Neural crest cell (in vitro differentiated cells): ENCODE measurements around the gene ORC3. TPM values are rescaled to one million over a fixed set of nuclear protein-coding genes. Genes with fewer than 3 reads are reported as not detected.

Experiments used
- DNase-seq: peaks from one replicate; pipeline ENCODE4 v3.0.0; 2021; ENCODE audit warnings: low read depth, mixed read lengths, low spot score
- H3K27ac Mint-ChIP-seq: one replicate; pipeline ENCODE4 v1.8.0; 2021; ENCODE audit warnings: mild to moderate bottlenecking, mixed read lengths; ENCODE audit not compliant: unreplicated experiment
- H3K27me3 Mint-ChIP-seq: 2 replicates; pipeline ENCODE4 v1.8.0; 2021; ENCODE audit warnings: low read depth, mild to moderate bottlenecking, mixed read lengths
- H3K36me3 Mint-ChIP-seq: 2 replicates; pipeline ENCODE4 v1.8.0; 2021; ENCODE audit warnings: low read depth, mild to moderate bottlenecking, mixed read lengths
- H3K4me1 Mint-ChIP-seq: 2 replicates; pipeline ENCODE4 v1.8.0; 2021; ENCODE audit warnings: mixed read lengths
- H3K4me3 Mint-ChIP-seq: one replicate; pipeline ENCODE4 v1.8.0; 2021; ENCODE audit warnings: mild to moderate bottlenecking, mixed read lengths
- H3K9me3 Mint-ChIP-seq: 2 replicates; pipeline ENCODE4 v1.8.0; 2021; ENCODE audit warnings: mixed read lengths
- CTCF ChIP-seq: fragments of 200-600 bp; sonication (generic); conservative IDR thresholded peaks from 2 replicates; pipeline ENCODE4 v1.5.0; 2021; ENCODE audit warnings: antibody characterized with exemption, mild to moderate bottlenecking
- total RNA-seq: library from RNA; stranded (reverse); gene quantifications from 2 replicates; pipeline ENCODE4 v1.2.1, GENCODE V29; 2021

Gene ORC3
- total RNA-seq, 1 donor from 2014 or later, result 37.3 TPM

GRCh38 chr6:87572021-87572420, 17.9 kb upstream of the ORC3 start:
- H3K36me3 Mint-ChIP-seq, result peaks cover 8% of the 10 kb centered on the region
- no peaks in the 10 kb centered on the region for H3K27me3 Mint-ChIP-seq
- no peaks in the 10 kb centered on the region for H3K9me3 Mint-ChIP-seq
- no peak for DNase-seq
- no peak for TF ChIP-seq CTCF
- H3K27ac Mint-ChIP-seq, result no peak overlapping the region
- peaks cover 17% of the 10 kb centered on the region for H3K4me1 Mint-ChIP-seq
- no peak overlapping the region for H3K4me3 Mint-ChIP-seq

- no peak for TF ChIP-seq CTCF
- H3K27ac Mint-ChIP-seq, result no peak overlapping the region
- peaks cover 8% of the 10 kb centered on the region for H3K36me3 Mint-ChIP-seq
- H3K4me1 Mint-ChIP-seq, result peaks cover 17% of the 10 kb centered on the region
- H3K4me3 Mint-ChIP-seq, result no peak overlapping the region
- no peak for DNase-seq
- H3K9me3 Mint-ChIP-seq, result no peaks in the 10 kb centered on the region
- no peaks in the 10 kb centered on the region for H3K27me3 Mint-ChIP-seq
Observed at GRCh38 chr6:87572883-87573282, 17.1 kb upstream of the ORC3 start.

- Mint-ChIP-seq H3K27ac (no peak overlapping the region), H3K9me3 (no peaks in the 10 kb centered on the region), H3K4me1 (peaks cover 17% of the 10 kb centered on the region), H3K27me3 (no peaks in the 10 kb centered on the region), H3K36me3 (peaks cover 5% of the 10 kb centered on the region), H3K4me3 (no peak overlapping the region)
- no peak for DNase-seq
- no peak for TF ChIP-seq CTCF
Observed at GRCh38 chr6:87573307-87574024, 16.5 kb upstream of the ORC3 start.

- DNase-seq, result no peak
- no peak for TF ChIP-seq CTCF
- Mint-ChIP-seq H3K4me3 (no peak overlapping the region), H3K27ac (no peak overlapping the region), H3K36me3 (peaks cover 5% of the 10 kb centered on the region), H3K9me3 (no peaks in the 10 kb centered on the region), H3K27me3 (no peaks in the 10 kb centered on the region), H3K4me1 (peaks cover 17% of the 10 kb centered on the region)
Observed at GRCh38 chr6:87574237-87574804, 15.6 kb upstream of the ORC3 start.

GRCh38 chr6:87575423-87575822, 14.5 kb upstream of the ORC3 start:
- Mint-ChIP-seq H3K27ac (peak overlapping the region; percentile 52), H3K4me1 (peaks cover 17% of the 10 kb centered on the region), H3K9me3 (no peaks in the 10 kb centered on the region), H3K27me3 (no peaks in the 10 kb centered on the region), H3K36me3 (peaks cover 5% of the 10 kb centered on the region), H3K4me3 (no peak overlapping the region)
- no peak for TF ChIP-seq CTCF
- DNase-seq, result no peak
